ENCODE measurements around the gene PUM2.

GRCh38 chr2:20236496-20236895 is 114.1 kb downstream of the PUM2 start:
- no peak for TF ChIP-seq CTCF (IDR thresholded peaks at IDR 0.05)
- no peak for TF ChIP-seq POLR2A (IDR thresholded peaks at IDR 0.05)
- no peak for TF ChIP-seq POLR2AphosphoS5 (IDR thresholded peaks at IDR 0.05)
- TF ChIP-seq EP300 (IDR thresholded peaks at IDR 0.05), result no peak
